Stimulated activated CD8-positive, alpha-beta memory T cell treated with anti-CD3 and anti-CD28 coated beads, Interleukin-7, amount 100 ng/mL, for 48 hours (primary cell): ENCODE results near the gene JADE2.
A peak's percentile ranks its signal among the peaks of the same experiment; 100 is the strongest.
"Not testable (repeated sequence)": the region's sequence is repeated elsewhere in the genome, so short reads cannot be mapped to it uniquely, and the experiment has no call there.

ENCODE experiments used
- DNase-seq, 2 donors: peaks; one replicate each; pipeline ENCODE4 v3.0.0-alpha.2; 2020; ENCODE audit warnings: low read depth in 1 of 2; ENCODE audit errors: extremely low read depth in 1 of 2

Gene JADE2

GRCh38 chr5:134550271-134551214, 25.1 kb downstream of the JADE2 start:
- DNase-seq, result no peak

GRCh38 chr5:134551901-134552300, 26.4 kb downstream of the JADE2 start:
- DNase-seq, result no peak

- no peak for DNase-seq
Observed at GRCh38 chr5:134552301-134552700, 26.8 kb downstream of the JADE2 start.

- DNase-seq, result not testable (repeated sequence)
Observed at GRCh38 chr5:134552716-134553115, 27.2 kb downstream of the JADE2 start.

GRCh38 chr5:134553821-134554267, 28.4 kb downstream of the JADE2 start:
- DNase-seq, result no peak

GRCh38 chr5:134554319-134555222, 29.1 kb downstream of the JADE2 start:
- DNase-seq, result peak; percentile 19 to 29

GRCh38 chr5:134555223-134555889, 29.9 kb downstream of the JADE2 start:
- DNase-seq, result no peak

- peak; percentile 62 to 90 for DNase-seq
Observed at GRCh38 chr5:134555890-134556311, 30.4 kb downstream of the JADE2 start.

GRCh38 chr5:134556588-134556987, 31.1 kb downstream of the JADE2 start:
- not testable (repeated sequence) for DNase-seq

- DNase-seq, result no peak
Observed at GRCh38 chr5:134556994-134557393, 31.5 kb downstream of the JADE2 start.

- no peak for DNase-seq
Observed at GRCh38 chr5:134559672-134560071, 34.2 kb downstream of the JADE2 start.

- DNase-seq, result no peak
Observed at GRCh38 chr5:134560698-134561097, 35.2 kb downstream of the JADE2 start.

- DNase-seq, result no peak
Observed at GRCh38 chr5:134561871-134562296, 36.4 kb downstream of the JADE2 start.

- no peak for DNase-seq
Observed at GRCh38 chr5:134563221-134563620, 37.8 kb downstream of the JADE2 start.

- no peak for DNase-seq
Observed at GRCh38 chr5:134563962-134564361, 38.5 kb downstream of the JADE2 start.

- no peak for DNase-seq
Observed at GRCh38 chr5:134564396-134564795, 38.9 kb downstream of the JADE2 start.

- no peak for DNase-seq
Observed at GRCh38 chr5:134565791-134566740, 40.6 kb downstream of the JADE2 start.

GRCh38 chr5:134566741-134567221, 41.3 kb downstream of the JADE2 start:
- DNase-seq, result no peak

- DNase-seq, result no peak
Observed at GRCh38 chr5:134567641-134568336, 42.3 kb downstream of the JADE2 start.
